GF-D8 (cell line): ENCODE measurements around the gene DERA.
"Not testable (repeated sequence)": the region's sequence is repeated elsewhere in the genome, so short reads cannot be mapped to it uniquely, and the experiment has no call there.

ENCODE experiments used
- DNase-seq: peaks from one replicate; lab custom pipeline; 2025; lab: John Stamatoyannopoulos, UW

The DERA gene

GRCh38 chr12:16012117-16012516, 101.0 kb downstream of the DERA start:
- DNase-seq, result no peak

GRCh38 chr12:16013722-16014121, 102.6 kb downstream of the DERA start:
- not testable (repeated sequence) for DNase-seq

GRCh38 chr12:16014394-16014793, 103.3 kb downstream of the DERA start:
- DNase-seq, result not testable (repeated sequence)

GRCh38 chr12:16016748-16017147, 105.6 kb downstream of the DERA start:
- DNase-seq, result no peak

- no peak for DNase-seq
Measured at GRCh38 chr12:16018306-16018705, 107.2 kb downstream of the DERA start.

- no peak for DNase-seq
Measured at GRCh38 chr12:16019136-16019535, 108.0 kb downstream of the DERA start.

- DNase-seq, result peak; percentile 45
Measured at GRCh38 chr12:16020031-16020430, 108.9 kb downstream of the DERA start.

- DNase-seq, result no peak
Measured at GRCh38 chr12:16021026-16021425, 109.9 kb downstream of the DERA start.

GRCh38 chr12:16021676-16022075, 110.5 kb downstream of the DERA start:
- DNase-seq, result no peak

- DNase-seq, result no peak
Measured at GRCh38 chr12:16027002-16027401, 115.9 kb downstream of the DERA start.

- no peak for DNase-seq
Measured at GRCh38 chr12:16030744-16031143, 119.6 kb downstream of the DERA start.

- no peak for DNase-seq
Measured at GRCh38 chr12:16034136-16034817, 123.1 kb downstream of the DERA start.

GRCh38 chr12:16036073-16036472, 124.9 kb downstream of the DERA start:
- DNase-seq, result no peak

GRCh38 chr12:16037533-16037932, 126.4 kb downstream of the DERA start:
- no peak for DNase-seq

GRCh38 chr12:16043480-16043879, 132.3 kb downstream of the DERA start:
- DNase-seq, result no peak

- DNase-seq, result no peak
Measured at GRCh38 chr12:16046266-16046665, 135.1 kb downstream of the DERA start.

GRCh38 chr12:16048511-16048910, 137.4 kb downstream of the DERA start:
- DNase-seq, result no peak

GRCh38 chr12:16056910-16057309, 145.8 kb downstream of the DERA start:
- DNase-seq, result no peak

GRCh38 chr12:16057351-16057751, 146.2 kb downstream of the DERA start:
- not testable (repeated sequence) for DNase-seq

- DNase-seq, result no peak
Measured at GRCh38 chr12:16062611-16063010, 151.5 kb downstream of the DERA start.

GRCh38 chr12:16063726-16064125, 152.6 kb downstream of the DERA start:
- no peak for DNase-seq

GRCh38 chr12:16070113-16070512, 159.0 kb downstream of the DERA start:
- no peak for DNase-seq

- no peak for DNase-seq
Measured at GRCh38 chr12:16072678-16073077, 161.5 kb downstream of the DERA start.

GRCh38 chr12:16074894-16075293, 163.8 kb downstream of the DERA start:
- DNase-seq, result no peak
